ENCODE data around the gene PPY.

Gene PPY, protein sequence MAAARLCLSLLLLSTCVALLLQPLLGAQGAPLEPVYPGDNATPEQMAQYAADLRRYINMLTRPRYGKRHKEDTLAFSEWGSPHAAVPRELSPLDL

GRCh38 chr17:43942051-43942685, at the start of gene PPY:
Gene PPY, minus strand, starts transcription at chr17:43942476. Its CDS starts 822 bp downstream, at chr17:43941654.
- DNase-seq (ENCODE audit: low read depth, low spot score), result no peak
- Histone ChIP-seq H3K4me1 (ENCODE audit: control insufficient read depth, insufficient read depth, low read length) (no peaks in the 10 kb centered on the region; the same call in none of the 2 replicates), H3K36me3 (ENCODE audit: control insufficient read depth, insufficient read depth, low read length) (no peaks in the 10 kb centered on the region), H3K4me3 (ENCODE audit: low read length) (no peak within 1 kb of the TSS), H3K9me3 (ENCODE audit: control insufficient read depth, insufficient read depth, low read length) (no peaks in the 10 kb centered on the region), H3K27ac (ENCODE audit: low read length) (no peak within 1 kb of the TSS), H3K27me3 (ENCODE audit: control insufficient read depth, insufficient read depth, low read length) (peaks cover 2% of the 10 kb centered on the region; the same call in 1 of the 2 replicates)
- WGBS (ENCODE audit: insufficient coverage, insufficient read length), result no CpG with 5 or more reads among the region's 17 CpGs

GRCh38 chr17:43988301-43988700, 46.0 kb upstream of the PPY start:
- H3K9me3 ChIP-seq (ENCODE audit: control insufficient read depth, insufficient read depth, low read length), result no peaks in the 10 kb centered on the region
- WGBS (ENCODE audit: insufficient coverage, insufficient read length), result no CpG with 5 or more reads among the region's 9 CpGs
- H3K4me3 ChIP-seq (ENCODE audit: low read length), result no peak overlapping the region
- H3K36me3 ChIP-seq (ENCODE audit: control insufficient read depth, insufficient read depth, low read length), result no peaks in the 10 kb centered on the region
- H3K4me1 ChIP-seq (ENCODE audit: control insufficient read depth, insufficient read depth, low read length), result no peaks in the 10 kb centered on the region
- DNase-seq (ENCODE audit: low read depth, low spot score), result no peak
- no peaks in the 10 kb centered on the region for H3K27me3 ChIP-seq (ENCODE audit: control insufficient read depth, insufficient read depth, low read length)
- no peak overlapping the region for H3K27ac ChIP-seq (ENCODE audit: low read length)

DNA sequence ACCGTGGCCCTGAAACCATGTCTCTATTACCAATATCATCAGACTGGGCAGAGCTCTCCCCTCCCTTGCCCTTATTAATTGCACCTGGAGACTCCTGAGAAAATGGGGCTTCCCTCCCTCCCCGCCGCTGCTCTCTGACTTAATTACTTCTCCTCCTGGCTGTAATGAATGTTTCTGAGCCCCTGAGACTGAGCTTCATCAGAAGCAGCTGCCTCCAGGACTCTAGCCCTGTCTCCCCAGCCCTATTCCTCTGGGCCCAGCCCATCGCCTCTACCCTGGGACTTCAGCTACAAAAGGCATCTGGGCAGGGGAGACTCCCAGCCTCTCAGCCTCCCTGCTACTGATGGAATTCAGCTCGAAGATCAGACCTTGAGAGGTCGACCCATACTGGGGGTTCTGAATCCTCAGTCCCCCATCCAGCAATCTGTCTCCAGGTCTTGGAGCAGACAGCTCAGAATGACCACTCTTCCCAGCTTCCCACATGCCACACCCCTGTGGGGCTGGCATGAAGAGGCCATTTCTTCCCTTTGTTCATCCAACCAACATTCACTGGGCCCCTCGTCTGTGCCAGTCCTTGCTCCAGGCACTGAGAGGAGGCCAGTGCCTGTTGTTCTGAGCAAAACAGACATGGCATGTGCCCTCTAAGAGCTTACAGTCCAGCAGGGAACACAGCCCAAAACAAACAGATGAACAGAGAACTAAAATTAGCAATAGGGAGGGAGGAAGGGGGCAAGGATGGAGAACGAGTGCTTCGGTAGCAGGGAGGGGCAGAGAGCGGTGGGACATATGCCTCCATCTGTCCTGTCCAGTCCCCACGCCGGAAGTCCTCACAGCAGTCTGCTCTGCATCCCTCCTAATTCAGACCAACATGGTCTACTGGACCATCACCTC, 45.1 kb upstream of the PPY start:
- Histone ChIP-seq H3K4me1 (ENCODE audit: control insufficient read depth, insufficient read depth, low read length) (no peaks in the 10 kb centered on the region), H3K4me3 (ENCODE audit: low read length) (no peak overlapping the region), H3K36me3 (ENCODE audit: control insufficient read depth, insufficient read depth, low read length) (no peaks in the 10 kb centered on the region), H3K27me3 (ENCODE audit: control insufficient read depth, insufficient read depth, low read length) (no peaks in the 10 kb centered on the region; the same call in 1 of the 2 replicates), H3K27ac (ENCODE audit: low read length) (no peak overlapping the region), H3K9me3 (ENCODE audit: control insufficient read depth, insufficient read depth, low read length) (no peaks in the 10 kb centered on the region)
- no CpG with 5 or more reads among the region's 12 CpGs for whole genome bisulfite sequencing (ENCODE audit: insufficient coverage, insufficient read length)
- no peak for DNase-seq (ENCODE audit: low read depth, low spot score)

GRCh38 chr17:43986225-43986981, 44.1 kb upstream of the PPY start:
- Histone ChIP-seq H3K4me1 (ENCODE audit: control insufficient read depth, insufficient read depth, low read length) (no peaks in the 10 kb centered on the region), H3K27me3 (ENCODE audit: control insufficient read depth, insufficient read depth, low read length) (no peaks in the 10 kb centered on the region; the same call in 1 of the 2 replicates), H3K9me3 (ENCODE audit: control insufficient read depth, insufficient read depth, low read length) (no peaks in the 10 kb centered on the region), H3K4me3 (ENCODE audit: low read length) (no peak overlapping the region), H3K27ac (ENCODE audit: low read length) (no peak overlapping the region), H3K36me3 (ENCODE audit: control insufficient read depth, insufficient read depth, low read length) (no peaks in the 10 kb centered on the region)
- no peak for DNase-seq (ENCODE audit: low read depth, low spot score)
- no CpG with 5 or more reads among the region's 7 CpGs for WGBS (ENCODE audit: insufficient coverage, insufficient read length)

DNA sequence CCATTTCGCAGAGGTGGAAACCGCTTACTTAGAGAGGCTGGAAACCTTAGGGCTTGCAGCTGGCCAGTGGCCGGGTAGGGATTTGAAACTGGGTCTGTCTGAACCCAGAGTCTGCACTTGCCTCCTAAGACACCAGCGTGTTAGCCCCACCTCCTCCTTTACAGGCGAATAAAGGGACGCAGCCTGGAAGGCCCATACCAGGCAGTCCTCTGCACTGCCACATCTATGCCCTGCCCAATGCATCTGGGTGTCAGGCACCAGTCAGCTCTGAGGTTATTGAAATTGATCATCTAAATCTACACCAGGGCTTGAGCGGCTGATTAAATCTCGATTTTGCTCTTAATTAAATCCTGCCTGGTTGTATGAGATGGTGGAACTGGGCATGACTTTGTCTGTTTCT, 42.2 kb upstream of the PPY start:
- Histone ChIP-seq H3K36me3 (ENCODE audit: control insufficient read depth, insufficient read depth, low read length) (no peaks in the 10 kb centered on the region), H3K27ac (ENCODE audit: low read length) (no peak overlapping the region), H3K4me1 (ENCODE audit: control insufficient read depth, insufficient read depth, low read length) (no peaks in the 10 kb centered on the region), H3K4me3 (ENCODE audit: low read length) (no peak overlapping the region; the same call in 1 of the 2 replicates), H3K27me3 (ENCODE audit: control insufficient read depth, insufficient read depth, low read length) (no peaks in the 10 kb centered on the region; the same call in 1 of the 2 replicates), H3K9me3 (ENCODE audit: control insufficient read depth, insufficient read depth, low read length) (no peaks in the 10 kb centered on the region)
- no peak for DNase-seq (ENCODE audit: low read depth, low spot score)
- WGBS (ENCODE audit: insufficient coverage, insufficient read length), result no CpG with 5 or more reads among the region's 8 CpGs

GRCh38 chr17:43983515-43984411, 41.5 kb upstream of the PPY start:
- peak overlapping the region; percentile 65; the same call in 1 of the 2 replicates for H3K4me3 ChIP-seq (ENCODE audit: low read length)
- WGBS (ENCODE audit: insufficient coverage, insufficient read length), result no CpG with 5 or more reads among the region's 78 CpGs
- H3K27ac ChIP-seq (ENCODE audit: low read length), result no peak overlapping the region
- no peaks in the 10 kb centered on the region for H3K36me3 ChIP-seq (ENCODE audit: control insufficient read depth, insufficient read depth, low read length)
- H3K9me3 ChIP-seq (ENCODE audit: control insufficient read depth, insufficient read depth, low read length), result no peaks in the 10 kb centered on the region
- no peaks in the 10 kb centered on the region; the same call in 1 of the 2 replicates for H3K27me3 ChIP-seq (ENCODE audit: control insufficient read depth, insufficient read depth, low read length)
- no peak for DNase-seq (ENCODE audit: low read depth, low spot score)
- H3K4me1 ChIP-seq (ENCODE audit: control insufficient read depth, insufficient read depth, low read length), result no peaks in the 10 kb centered on the region

DNA sequence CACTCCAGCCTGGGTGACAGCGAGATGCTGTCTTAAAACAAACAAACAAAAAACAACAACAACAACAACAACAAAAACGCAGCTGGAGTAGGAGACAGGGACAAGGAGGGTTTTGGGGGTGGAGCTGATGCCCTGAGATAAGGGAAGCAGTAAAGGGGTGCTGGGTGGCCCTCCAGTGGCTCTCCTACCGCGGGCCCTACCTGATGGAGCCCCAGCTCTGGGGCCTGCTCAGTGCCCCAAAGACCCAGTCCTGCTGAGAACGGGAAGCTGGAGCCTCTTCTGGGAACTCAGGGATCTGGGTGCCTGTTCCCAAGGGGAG, 40.9 kb upstream of the PPY start:
- Histone ChIP-seq H3K9me3 (ENCODE audit: control insufficient read depth, insufficient read depth, low read length) (no peaks in the 10 kb centered on the region), H3K36me3 (ENCODE audit: control insufficient read depth, insufficient read depth, low read length) (no peaks in the 10 kb centered on the region), H3K27ac (ENCODE audit: low read length) (no peak overlapping the region), H3K4me1 (ENCODE audit: control insufficient read depth, insufficient read depth, low read length) (no peaks in the 10 kb centered on the region), H3K4me3 (ENCODE audit: low read length) (no peak overlapping the region; the same call in 1 of the 2 replicates), H3K27me3 (ENCODE audit: control insufficient read depth, insufficient read depth, low read length) (no peaks in the 10 kb centered on the region; the same call in 1 of the 2 replicates)
- DNase-seq (ENCODE audit: low read depth, low spot score), result no peak
- WGBS (ENCODE audit: insufficient coverage, insufficient read length), result no CpG with 5 or more reads among the region's 5 CpGs

- no peak for DNase-seq (ENCODE audit: low read depth, low spot score)
- WGBS (ENCODE audit: insufficient coverage, insufficient read length), result no CpG with 5 or more reads among the region's 2 CpGs
- H3K4me1 ChIP-seq (ENCODE audit: control insufficient read depth, insufficient read depth, low read length), result no peaks in the 10 kb centered on the region
- no peaks in the 10 kb centered on the region for H3K9me3 ChIP-seq (ENCODE audit: control insufficient read depth, insufficient read depth, low read length)
- no peak overlapping the region for H3K4me3 ChIP-seq (ENCODE audit: low read length)
- H3K36me3 ChIP-seq (ENCODE audit: control insufficient read depth, insufficient read depth, low read length), result no peaks in the 10 kb centered on the region
- no peak overlapping the region for H3K27ac ChIP-seq (ENCODE audit: low read length)
- H3K27me3 ChIP-seq (ENCODE audit: control insufficient read depth, insufficient read depth, low read length), result no peaks in the 10 kb centered on the region; the same call in 1 of the 2 replicates
Measured at GRCh38 chr17:43982171-43982570, 39.9 kb upstream of the PPY start.

GRCh38 chr17:43979671-43980070, 37.4 kb upstream of the PPY start:
- Histone ChIP-seq H3K4me3 (ENCODE audit: low read length) (no peak overlapping the region), H3K27ac (ENCODE audit: low read length) (no peak overlapping the region), H3K9me3 (ENCODE audit: control insufficient read depth, insufficient read depth, low read length) (no peaks in the 10 kb centered on the region), H3K4me1 (ENCODE audit: control insufficient read depth, insufficient read depth, low read length) (no peaks in the 10 kb centered on the region), H3K36me3 (ENCODE audit: control insufficient read depth, insufficient read depth, low read length) (no peaks in the 10 kb centered on the region), H3K27me3 (ENCODE audit: control insufficient read depth, insufficient read depth, low read length) (no peaks in the 10 kb centered on the region; the same call in 1 of the 2 replicates)
- no CpG with 5 or more reads among the region's 4 CpGs for WGBS (ENCODE audit: insufficient coverage, insufficient read length)
- no peak for DNase-seq (ENCODE audit: low read depth, low spot score)
